Measurements from ENCODE around the gene GPM6B. TPM values are rescaled to one million over a fixed set of nuclear protein-coding genes. Genes with fewer than 3 reads are reported as not detected.

GPM6B gene
- total RNA-seq, 4 donors from 2014 or later: 3.7 to 9.7 (median 8.3) TPM

DNA sequence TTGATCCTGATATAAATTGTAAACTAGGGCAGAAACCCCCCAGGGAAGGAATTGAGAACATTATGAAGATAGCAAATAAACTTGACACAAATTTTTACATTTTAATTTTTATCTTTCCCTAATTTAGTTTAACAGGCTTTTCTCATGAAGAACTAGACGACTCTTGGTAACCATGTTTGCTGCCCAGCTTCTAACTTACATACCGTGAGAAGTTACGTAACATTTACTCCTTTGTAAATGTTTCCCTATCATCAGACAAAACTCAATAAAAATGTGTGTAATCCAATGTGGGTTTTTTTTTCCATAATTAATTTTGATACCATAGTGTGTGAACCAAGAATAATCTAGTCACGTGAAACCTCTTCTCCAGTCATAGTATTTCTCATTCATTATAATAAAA, 48.0 kb downstream of the GPM6B start:
- TF ChIP-seq, protein P1, sequence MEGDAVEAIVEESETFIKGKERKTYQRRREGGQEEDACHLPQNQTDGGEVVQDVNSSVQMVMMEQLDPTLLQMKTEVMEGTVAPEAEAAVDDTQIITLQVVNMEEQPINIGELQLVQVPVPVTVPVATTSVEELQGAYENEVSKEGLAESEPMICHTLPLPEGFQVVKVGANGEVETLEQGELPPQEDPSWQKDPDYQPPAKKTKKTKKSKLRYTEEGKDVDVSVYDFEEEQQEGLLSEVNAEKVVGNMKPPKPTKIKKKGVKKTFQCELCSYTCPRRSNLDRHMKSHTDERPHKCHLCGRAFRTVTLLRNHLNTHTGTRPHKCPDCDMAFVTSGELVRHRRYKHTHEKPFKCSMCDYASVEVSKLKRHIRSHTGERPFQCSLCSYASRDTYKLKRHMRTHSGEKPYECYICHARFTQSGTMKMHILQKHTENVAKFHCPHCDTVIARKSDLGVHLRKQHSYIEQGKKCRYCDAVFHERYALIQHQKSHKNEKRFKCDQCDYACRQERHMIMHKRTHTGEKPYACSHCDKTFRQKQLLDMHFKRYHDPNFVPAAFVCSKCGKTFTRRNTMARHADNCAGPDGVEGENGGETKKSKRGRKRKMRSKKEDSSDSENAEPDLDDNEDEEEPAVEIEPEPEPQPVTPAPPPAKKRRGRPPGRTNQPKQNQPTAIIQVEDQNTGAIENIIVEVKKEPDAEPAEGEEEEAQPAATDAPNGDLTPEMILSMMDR (IDR thresholded peaks at IDR 0.05; ENCODE audit: low read depth): no peak

DNA sequence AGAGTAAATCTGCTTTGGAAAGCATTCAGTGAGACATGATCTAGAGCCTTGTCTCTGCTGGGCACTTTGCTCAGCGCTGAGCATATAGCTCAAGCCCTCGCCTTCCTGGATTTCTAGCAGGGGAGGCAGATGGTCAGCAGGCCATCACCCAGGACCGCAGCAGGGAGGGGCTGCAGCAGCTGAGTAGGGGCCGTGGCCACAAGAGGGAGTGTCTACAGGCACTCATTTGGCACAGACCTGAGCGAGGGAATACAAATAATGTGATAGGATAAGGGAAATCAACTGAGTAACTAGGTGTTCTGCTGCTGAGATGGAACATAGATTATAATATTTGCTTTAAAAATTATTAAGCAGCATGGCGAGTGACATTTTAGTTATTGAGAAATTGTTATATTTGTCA, 52.1 kb downstream of the GPM6B start:
- TF ChIP-seq, protein P1 (IDR thresholded peaks at IDR 0.05; ENCODE audit: low read depth): no peak

DNA sequence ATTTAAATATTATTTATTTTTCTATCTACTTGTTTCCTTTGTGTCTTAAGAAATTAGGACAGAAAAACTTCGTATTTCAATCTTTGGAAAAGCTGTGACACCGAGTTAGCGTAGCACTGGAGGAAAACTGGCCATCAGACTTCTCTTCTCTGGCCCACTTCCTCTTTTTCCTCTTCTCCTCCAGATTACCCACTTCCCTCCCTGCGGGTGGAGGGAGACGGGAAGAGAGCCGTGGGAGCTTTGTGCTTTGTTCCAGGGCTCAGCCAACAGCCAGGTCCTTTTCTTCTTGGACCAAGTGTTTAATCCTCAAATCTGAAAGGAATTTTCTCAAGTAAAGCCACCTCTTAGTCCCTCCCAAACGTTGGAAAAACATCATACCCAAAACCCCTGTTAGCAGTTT, 52.6 kb downstream of the GPM6B start:
- TF ChIP-seq, protein P1 (IDR thresholded peaks at IDR 0.05; ENCODE audit: low read depth): no peak

DNA sequence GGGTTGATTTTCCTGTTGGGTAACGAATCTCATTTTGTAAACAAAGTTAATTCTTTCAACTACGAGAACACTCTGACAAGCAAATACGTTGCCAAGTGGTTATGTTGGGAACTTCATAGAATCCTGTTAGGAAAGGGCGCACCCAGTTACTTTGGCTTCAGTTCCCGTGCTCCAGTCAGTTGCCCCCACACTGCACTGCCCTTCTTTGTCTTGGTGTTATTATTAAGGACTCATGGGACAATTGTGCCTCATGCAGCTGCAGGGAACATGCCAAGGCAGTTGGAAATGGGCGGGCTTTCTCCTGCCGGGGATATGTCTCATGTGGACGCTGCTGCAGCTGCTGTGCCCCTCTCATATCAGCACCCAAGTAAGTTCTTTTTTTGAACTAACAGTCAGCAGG, 53.4 kb downstream of the GPM6B start:
- TF ChIP-seq, protein P1 (IDR thresholded peaks at IDR 0.05; ENCODE audit: low read depth): no peak

DNA sequence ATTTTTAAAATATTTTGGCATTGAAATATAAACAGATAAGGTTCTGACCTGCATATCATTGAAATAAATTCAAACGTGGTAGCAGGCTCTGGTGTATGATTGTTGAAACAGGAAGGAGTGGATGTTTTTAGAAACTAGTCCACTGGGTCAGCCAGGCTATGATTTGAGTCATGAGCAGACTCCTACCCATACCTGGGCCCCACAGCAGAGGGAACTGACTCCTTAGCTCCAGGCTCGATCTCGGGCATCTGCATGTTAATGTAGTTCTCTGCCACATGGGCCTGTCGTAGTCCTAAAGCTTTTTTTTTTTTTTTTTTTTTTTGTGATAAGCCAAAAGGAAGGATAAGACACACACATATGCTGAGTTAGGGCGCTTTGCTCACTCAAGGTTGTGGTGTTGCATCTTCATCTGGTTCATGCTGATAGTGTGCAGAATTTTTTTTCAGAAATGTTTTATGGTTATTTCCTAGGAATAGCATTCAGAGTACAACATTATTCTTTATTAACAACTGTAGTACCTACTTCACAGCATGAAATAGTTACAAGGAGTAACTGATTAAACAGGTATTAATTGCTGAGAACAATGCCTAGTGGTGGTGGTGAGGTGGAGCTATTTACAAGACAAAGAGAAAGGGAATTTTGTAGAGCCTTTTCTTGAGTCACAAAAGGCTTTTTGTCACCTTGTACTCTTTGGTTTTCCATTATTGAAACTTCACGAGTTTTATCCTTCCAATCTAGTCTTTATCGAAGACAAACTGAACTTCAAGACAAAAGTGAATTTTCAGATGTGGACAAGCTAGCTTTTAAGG, 55.1 kb downstream of the GPM6B start:
- TF ChIP-seq, protein P1 (IDR thresholded peaks at IDR 0.05; ENCODE audit: low read depth): no peak

DNA sequence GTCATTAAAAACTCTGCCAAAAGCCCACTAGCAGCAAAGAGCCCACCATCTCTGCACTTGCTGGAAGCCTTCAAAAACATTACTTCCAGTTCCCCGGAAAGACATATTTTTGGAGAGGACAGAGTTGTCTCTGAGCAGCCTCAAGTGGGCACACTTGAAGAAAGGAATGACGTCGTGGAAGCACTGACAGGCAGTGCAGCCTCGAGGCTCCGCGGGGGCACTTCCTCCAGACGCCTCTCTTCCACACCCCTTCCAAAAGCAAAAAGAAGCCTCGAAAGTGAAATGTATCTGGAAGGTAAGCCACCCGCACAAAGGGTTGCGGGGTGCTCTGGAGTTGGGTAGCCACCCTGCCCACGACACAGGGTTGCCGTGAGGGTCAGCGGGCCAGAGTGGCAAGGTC, 56.5 kb downstream of the GPM6B start:
- TF ChIP-seq, protein P1 (IDR thresholded peaks at IDR 0.05; ENCODE audit: low read depth): no peak

DNA sequence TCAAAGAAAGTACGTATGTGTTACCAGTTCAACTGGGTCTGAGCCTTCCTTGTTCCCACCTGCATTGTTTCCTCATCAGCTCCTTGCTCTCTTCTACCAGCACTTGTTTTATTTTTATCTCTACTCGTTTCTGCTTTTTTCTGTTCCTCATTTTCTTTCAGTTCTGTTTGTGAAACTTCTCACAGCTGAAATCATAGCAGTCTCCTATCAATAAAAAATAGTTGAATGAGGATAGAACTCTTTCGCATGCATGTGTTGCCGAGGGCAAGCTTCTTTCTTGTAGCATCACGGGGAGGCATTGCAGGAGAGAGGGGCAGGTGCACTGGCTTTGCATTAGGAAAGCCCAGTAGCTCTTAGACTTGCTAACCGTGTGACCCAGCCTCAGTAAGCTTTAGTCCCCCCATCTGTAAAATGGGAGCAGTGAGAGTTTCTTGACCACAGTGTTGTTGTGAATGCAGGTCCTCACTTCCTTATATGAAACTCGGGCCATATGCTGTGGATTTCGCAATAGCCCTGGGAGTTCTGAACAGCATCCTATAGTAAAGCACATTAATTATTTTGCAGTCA, 57.7 kb downstream of the GPM6B start:
- TF ChIP-seq, protein P1 (IDR thresholded peaks at IDR 0.05; ENCODE audit: low read depth): no peak

Measured in subcutaneous adipose tissue (tissue), 4 donors.